Coronary artery (tissue), 2 donors: ENCODE data around the gene TEX264.

Source experiments
- DNase-seq: peaks from one replicate; pipeline ENCODE4 v3.0.0-alpha.2; 2017; ENCODE audit warnings: low spot score
- H3K27ac ChIP-seq, 2 donors: fragments of 200-600 bp; sonication (generic); one replicate each; pipeline ENCODE4 v1.5.1; 2016 to 2019
- H3K4me3 ChIP-seq: fragments of 200-600 bp; sonication (generic); 2 replicates; pipeline ENCODE4 v1.5.1; 2016; ENCODE audit warnings: mild to moderate bottlenecking, moderate library complexity
- TF ChIP-seq, protein P1 (sequence below): fragments of 200-600 bp; sonication (generic); IDR thresholded peaks from one replicate; pipeline ENCODE4 v1.5.1; 2019; ENCODE audit warnings: antibody characterized with exemption

The TEX264 gene

GRCh38 chr3:51698209-51698608, 27.2 kb downstream of the TEX264 start:
- H3K27ac ChIP-seq: no peak overlapping the region
- DNase-seq: no peak
- TF ChIP-seq, protein P1, sequence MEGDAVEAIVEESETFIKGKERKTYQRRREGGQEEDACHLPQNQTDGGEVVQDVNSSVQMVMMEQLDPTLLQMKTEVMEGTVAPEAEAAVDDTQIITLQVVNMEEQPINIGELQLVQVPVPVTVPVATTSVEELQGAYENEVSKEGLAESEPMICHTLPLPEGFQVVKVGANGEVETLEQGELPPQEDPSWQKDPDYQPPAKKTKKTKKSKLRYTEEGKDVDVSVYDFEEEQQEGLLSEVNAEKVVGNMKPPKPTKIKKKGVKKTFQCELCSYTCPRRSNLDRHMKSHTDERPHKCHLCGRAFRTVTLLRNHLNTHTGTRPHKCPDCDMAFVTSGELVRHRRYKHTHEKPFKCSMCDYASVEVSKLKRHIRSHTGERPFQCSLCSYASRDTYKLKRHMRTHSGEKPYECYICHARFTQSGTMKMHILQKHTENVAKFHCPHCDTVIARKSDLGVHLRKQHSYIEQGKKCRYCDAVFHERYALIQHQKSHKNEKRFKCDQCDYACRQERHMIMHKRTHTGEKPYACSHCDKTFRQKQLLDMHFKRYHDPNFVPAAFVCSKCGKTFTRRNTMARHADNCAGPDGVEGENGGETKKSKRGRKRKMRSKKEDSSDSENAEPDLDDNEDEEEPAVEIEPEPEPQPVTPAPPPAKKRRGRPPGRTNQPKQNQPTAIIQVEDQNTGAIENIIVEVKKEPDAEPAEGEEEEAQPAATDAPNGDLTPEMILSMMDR: no peak
- no peak overlapping the region for H3K4me3 ChIP-seq

- H3K4me3 ChIP-seq: no peak overlapping the region
- no peak overlapping the region for H3K27ac ChIP-seq
- no peak for DNase-seq
- TF ChIP-seq, protein P1: no peak
Observed at GRCh38 chr3:51700403-51700802, 29.4 kb downstream of the TEX264 start.

- H3K27ac ChIP-seq: no peak overlapping the region
- DNase-seq: no peak
- TF ChIP-seq, protein P1: no peak
Observed at GRCh38 chr3:51702156-51702555, 31.1 kb downstream of the TEX264 start.

DNA sequence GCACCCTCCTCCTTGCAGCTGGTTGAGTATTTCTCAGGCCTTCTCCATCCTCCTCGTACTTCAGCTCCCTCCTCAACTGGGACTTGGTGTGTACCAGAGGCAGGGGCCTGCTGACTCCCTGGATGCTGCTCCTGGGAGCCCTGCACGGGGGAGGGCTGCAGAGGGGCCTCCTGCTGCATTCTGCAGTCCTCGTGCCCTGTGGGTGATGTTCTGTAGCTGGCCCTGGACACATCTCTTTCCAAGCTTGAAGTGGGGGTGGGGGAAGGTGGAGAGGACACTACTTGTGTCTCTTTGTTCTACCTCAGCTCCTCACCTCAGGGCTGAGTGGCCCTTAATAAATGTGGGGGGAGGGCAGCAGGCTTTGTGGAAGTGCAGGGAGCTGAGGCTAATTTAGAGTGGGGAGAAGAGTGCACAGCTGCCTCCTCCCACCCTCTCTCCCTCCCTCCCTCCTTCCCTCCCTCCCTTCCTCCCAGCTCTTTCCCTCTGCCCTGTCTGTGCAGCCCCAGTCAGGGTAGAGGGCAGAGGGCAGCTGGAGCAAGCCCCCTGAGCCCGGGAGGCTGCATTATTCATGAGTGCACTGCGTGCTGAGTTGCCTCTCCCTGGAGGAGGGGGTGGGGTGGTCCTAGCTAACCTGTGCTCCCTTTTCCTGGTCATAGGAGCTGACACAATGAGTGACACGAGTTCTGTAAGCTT, 32.2 kb downstream of the TEX264 start:
- no peak for DNase-seq
- H3K4me3 ChIP-seq: no peak overlapping the region
- TF ChIP-seq, protein P1: no peak
- no peak overlapping the region for H3K27ac ChIP-seq

More at GRCh38 chr3:51702156-51702555, 31.1 kb downstream of the TEX264 start:
- H3K4me3 ChIP-seq: no peak overlapping the region

GRCh38 chr3:51703761-51704510, 32.9 kb downstream of the TEX264 start:
- peak; percentile 67 for DNase-seq

DNA sequence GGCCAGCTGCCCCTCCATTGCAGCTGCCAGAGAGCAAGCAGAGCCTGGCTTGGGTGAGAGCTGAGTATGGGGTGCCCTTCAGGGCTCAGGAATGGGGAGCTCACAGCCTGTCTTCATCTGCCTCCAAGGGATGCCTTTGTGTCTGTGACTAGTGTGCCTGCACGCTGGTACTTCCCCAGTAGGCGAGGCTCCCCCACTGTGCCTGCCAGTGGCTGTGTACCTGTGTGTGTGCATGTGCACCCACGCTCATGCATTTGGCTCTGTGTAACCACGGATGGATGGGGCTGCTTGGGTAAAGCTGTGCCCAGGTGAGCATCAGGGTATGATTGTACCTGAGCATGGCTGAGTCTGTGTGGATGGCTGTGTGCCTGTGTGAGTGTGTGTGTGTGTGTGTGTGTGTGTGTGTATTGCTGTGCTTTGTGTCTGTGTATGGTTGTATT, 33.5 kb downstream of the TEX264 start:
- Histone ChIP-seq H3K27ac (no peak overlapping the region), H3K4me3 (no peak overlapping the region)
- peak; percentile 52 for DNase-seq
- TF ChIP-seq, protein P1: no peak

More at GRCh38 chr3:51703761-51704510, 32.9 kb downstream of the TEX264 start:
- H3K27ac ChIP-seq: no peak overlapping the region
- H3K4me3 ChIP-seq: no peak overlapping the region
- TF ChIP-seq, protein P1: no peak
